IMR-90 (cell line): ENCODE measurements around the gene FRMD5. TPM values are rescaled to one million over a fixed set of nuclear protein-coding genes. Genes with fewer than 3 reads are reported as not detected.

ENCODE experiments used
- ATAC-seq: fragments of 200-7000 bp; cut with Tn5 transposase; 2 replicates; pipeline ENCODE4 v1.9.1; 2020; ENCODE audit warnings: low read depth, mild to moderate bottlenecking, moderate library complexity
- BruUV-seq: library from RNA; stranded (reverse); fragments of 400-500 nt; replicated peaks from 2 replicates; lab custom pipeline; 2021; lab: Mats Ljungman, UMichigan
- CTCF ChIA-PET: fragments of 300-600 bp; formaldehyde crosslinking; extraction: SDS; loops from one replicate; lab custom pipeline; 2021; ENCODE audit warnings: antibody characterized with exemption; lab: Yijun Ruan, JAX
- POLR2A ChIA-PET: fragments of 300-600 bp; sonication (Branson Sonifier 250); formaldehyde crosslinking; loops from one replicate; lab custom pipeline; 2022; ENCODE audit warnings: antibody characterized with exemption; ENCODE audit not compliant: unreplicated experiment; lab: Charles Lee
- DNase-seq: peaks from one replicate; pipeline ENCODE4 v3.0.0; 2013
- H2AFZ ChIP-seq: replicated peaks from 2 replicates; pipeline ENCODE3; 2013; ENCODE audit warnings: low read length, mild to moderate bottlenecking; ENCODE audit not compliant: poor library complexity
- H2AK5ac ChIP-seq: 2 replicates; pipeline ENCODE4 v1.6.1; 2013; ENCODE audit warnings: low read depth, low read length, inconsistent platforms
- H2AK9ac ChIP-seq: replicated peaks from 2 replicates; pipeline ENCODE3; 2013; ENCODE audit warnings: mild to moderate bottlenecking, low read depth, low read length, moderate library complexity; ENCODE audit not compliant: poor library complexity
- H2BK120ac ChIP-seq: 2 replicates; pipeline ENCODE4 v1.6.1; 2013; ENCODE audit warnings: low read depth, low read length, inconsistent platforms
- H2BK15ac ChIP-seq: 3 replicates; pipeline ENCODE4 v1.6.1; 2013; ENCODE audit warnings: low read depth, low read length, inconsistent platforms
- H2BK20ac ChIP-seq: 2 replicates; pipeline ENCODE4 v1.6.1; 2013; ENCODE audit warnings: low read depth, mild to moderate bottlenecking, inconsistent platforms, low read length, moderate library complexity
- H2BK5ac ChIP-seq: 2 replicates; pipeline ENCODE4 v1.6.1; 2013; ENCODE audit warnings: mild to moderate bottlenecking, low read depth, low read length, inconsistent platforms; ENCODE audit not compliant: poor library complexity, severe bottlenecking
- H3K14ac ChIP-seq: replicated peaks from 2 replicates; pipeline ENCODE4 v1.6.1; 2013; ENCODE audit warnings: low read depth, low read length, inconsistent platforms
- H3K18ac ChIP-seq: 2 replicates; pipeline ENCODE4 v1.6.1; 2013; ENCODE audit warnings: low read depth, low read length, control low read depth
- H3K23ac ChIP-seq: 2 replicates; pipeline ENCODE4 v1.6.1; 2013; ENCODE audit warnings: low read depth, low read length, inconsistent platforms
- H3K27ac ChIP-seq: 2 replicates; pipeline ENCODE4 v1.5.1; 2013; ENCODE audit warnings: mild to moderate bottlenecking, control low read depth, low read length; ENCODE audit not compliant: insufficient read depth
- H3K27me3 ChIP-seq: 2 replicates; pipeline ENCODE4 v1.6.1; 2013; ENCODE audit warnings: low read length; ENCODE audit not compliant: control insufficient read depth, insufficient read depth
- H3K36me3 ChIP-seq: 2 replicates; pipeline ENCODE4 v1.6.1; 2013; ENCODE audit warnings: low read length, mixed read lengths; ENCODE audit not compliant: control insufficient read depth, insufficient read depth
- H3K4ac ChIP-seq: 2 replicates; pipeline ENCODE4 v1.6.1; 2013; ENCODE audit warnings: low read depth, low read length, inconsistent platforms
- H3K4me1 ChIP-seq: 2 replicates; pipeline ENCODE4 v1.6.1; 2013; ENCODE audit warnings: low read length, mixed read lengths; ENCODE audit not compliant: control insufficient read depth, insufficient read depth
- H3K4me2 ChIP-seq: 2 replicates; pipeline ENCODE4 v1.6.1; 2013; ENCODE audit warnings: low read depth, mild to moderate bottlenecking, control low read depth, low read length, moderate library complexity
- H3K4me3 ChIP-seq: 2 replicates; pipeline ENCODE4 v1.5.1; 2013; ENCODE audit warnings: low read depth, mild to moderate bottlenecking, control low read depth, low read length, moderate library complexity; ENCODE audit not compliant: insufficient read depth
- H3K56ac ChIP-seq: 2 replicates; pipeline ENCODE4 v1.6.1; 2013; ENCODE audit warnings: low read length, inconsistent platforms; ENCODE audit not compliant: insufficient read depth; ENCODE audit errors: extremely low read depth
- H3K79me1 ChIP-seq, 2 experiments: 2 replicates each; pipeline ENCODE4 v1.6.1; 2013; ENCODE audit warnings: low read length in 2 of 2, inconsistent platforms in 1 of 2, low read depth in 1 of 2
- H3K9ac ChIP-seq: 2 replicates; pipeline ENCODE4 v1.6.1; 2013; ENCODE audit warnings: low read depth, low read length, control low read depth
- H3K9me1 ChIP-seq: 2 replicates; pipeline ENCODE4 v1.6.1; 2013; ENCODE audit warnings: low read length, inconsistent platforms; ENCODE audit not compliant: insufficient read depth
- H3K9me3 ChIP-seq: 2 replicates; pipeline ENCODE4 v1.6.1; 2013; ENCODE audit warnings: low read length; ENCODE audit not compliant: control insufficient read depth, insufficient read depth
- H4K20me1 ChIP-seq: 2 replicates; pipeline ENCODE4 v1.6.1; 2013; ENCODE audit warnings: low read length, inconsistent platforms; ENCODE audit not compliant: insufficient read depth
- H4K5ac ChIP-seq: 2 replicates; pipeline ENCODE4 v1.6.1; 2013; ENCODE audit warnings: mild to moderate bottlenecking, low read depth, low read length, control low read depth
- H4K8ac ChIP-seq, 2 experiments: 2 replicates each; pipeline ENCODE4 v1.6.1; 2013; ENCODE audit warnings: low read depth in 2 of 2, low read length in 2 of 2, control low read depth in 1 of 2, inconsistent platforms in 1 of 2
- H4K91ac ChIP-seq: 2 replicates; pipeline ENCODE4 v1.6.1; 2013; ENCODE audit warnings: low read depth, low read length, inconsistent platforms; ENCODE audit not compliant: insufficient read depth
- BHLHE40 ChIP-seq: fragments of 150-350 bp; IDR thresholded peaks from 2 replicates; pipeline ENCODE4 v1.6.1; 2016; ENCODE audit warnings: mild to moderate bottlenecking, low read depth, low read length
- CEBPB ChIP-seq: IDR thresholded peaks from 2 replicates; pipeline ENCODE4 v1.6.1; 2012; ENCODE audit warnings: low read depth, low read length, improper control_type of control experiment
- CHD1 ChIP-seq: IDR thresholded peaks from 2 replicates; pipeline ENCODE4 v1.6.1; 2012; ENCODE audit warnings: low read depth, low read length, improper control_type of control experiment
- FOS ChIP-seq: fragments of 150-350 bp; IDR thresholded peaks from 2 replicates; pipeline ENCODE4 v1.6.1; 2016; ENCODE audit warnings: low read depth, low read length
- MAFK ChIP-seq: IDR thresholded peaks from 2 replicates; pipeline ENCODE4 v1.6.1; 2012; ENCODE audit warnings: low read depth, low read length, improper control_type of control experiment
- MAZ ChIP-seq: IDR thresholded peaks from 2 replicates; pipeline ENCODE4 v1.6.1; 2012; ENCODE audit warnings: low read depth, mild to moderate bottlenecking, low read length, improper control_type of control experiment, moderate library complexity, borderline replicate concordance
- MXI1 ChIP-seq: IDR thresholded peaks from 2 replicates; pipeline ENCODE4 v1.6.1; 2012; ENCODE audit warnings: low read depth, mild to moderate bottlenecking, low read length, moderate library complexity, borderline replicate concordance
- NFE2L2 ChIP-seq: fragments of 150-350 bp; IDR thresholded peaks from 2 replicates; pipeline ENCODE4 v1.6.1; 2016; ENCODE audit warnings: low read depth, mild to moderate bottlenecking, low read length
- POLR2A ChIP-seq: IDR thresholded peaks from 2 replicates; pipeline ENCODE4 v1.6.1; 2012; ENCODE audit warnings: mild to moderate bottlenecking, low read depth, low read length
- RAD21 ChIP-seq: IDR thresholded peaks from 2 replicates; pipeline ENCODE4 v1.6.1; 2012; ENCODE audit warnings: low read length, improper control_type of control experiment
- RCOR1 ChIP-seq: IDR thresholded peaks from 2 replicates; pipeline ENCODE4 v1.6.1; 2012; ENCODE audit warnings: mild to moderate bottlenecking, low read length, improper control_type of control experiment; ENCODE audit not compliant: insufficient replicate concordance
- RFX5 ChIP-seq: IDR thresholded peaks from 2 replicates; pipeline ENCODE4 v1.8.0; 2012; ENCODE audit warnings: low read depth, mild to moderate bottlenecking, low read length, moderate library complexity
- WGBS, 2 experiments: methylation state at CpG; one replicate each; pipeline versions ENCODE4 v1.1.5 to v1.1.7; 2013; ENCODE audit warnings: missing lambda C conversion rate in 2 of 2; ENCODE audit not compliant: insufficient read length in 1 of 2; ENCODE audit errors: extremely low coverage in 2 of 2; 5-methylcytosine and 5-hydroxymethylcytosine counted together
- dilution Hi-C: fragments of 300-500 bp; cut with HindIII; formaldehyde crosslinking; loops from one replicate; pipeline ENCODE4 v1.14.3; 2018; ENCODE audit warnings: low sequenced_read_pairs; ENCODE audit not compliant: unreplicated experiment
- in situ Hi-C: fragments of 300-500 bp; cut with MboI; formaldehyde crosslinking; loops from 3 replicates; pipeline ENCODE4 v1.14.3; 2019; ENCODE audit warnings: low sequenced_read_pairs, inconsistent platforms, mixed read lengths
- intact Hi-C: fragments of 100-400 bp; cut with micrococcal nuclease; formaldehyde crosslinking; loops from 2 replicates; pipeline ENCODE4 v1.10.0; 2022
- polyA plus RNA-seq, 3 experiments: library from polyadenylated mRNA; depleted of rRNA; stranded (reverse); fragments of >200 nt; gene quantifications; 2 replicates each; pipeline ENCODE4 v1.2.3, GENCODE V29; 2012; ENCODE audit warnings: low replicate concordance in 1 of 3
- total RNA-seq: library from RNA; depleted of rRNA; stranded (reverse); fragments of >200 nt; gene quantifications from 2 replicates; pipeline ENCODE4 v1.2.3, GENCODE V29; 2012
- TF ChIP-seq, protein P1 (sequence below): fragments of 150-350 bp; IDR thresholded peaks from 2 replicates; pipeline ENCODE4 v1.6.1; 2016; ENCODE audit warnings: low read depth, mild to moderate bottlenecking, low read length, moderate library complexity, borderline replicate concordance
- TF ChIP-seq, protein P2 (sequence below): fragments of 150-350 bp; IDR thresholded peaks from 2 replicates; pipeline ENCODE4 v1.6.1; 2017; ENCODE audit warnings: mild to moderate bottlenecking, antibody characterized with exemption, low read length, low read depth
- TF ChIP-seq, protein P3 (sequence below): conservative IDR thresholded peaks from 2 replicates; pipeline ENCODE4 v1.5.1; 2012; ENCODE audit warnings: mild to moderate bottlenecking, low read depth, low read length, improper control_type of control experiment

FRMD5 gene
- total and polyA plus RNA-seq, 2 of the 4 experiments (the other 2 are of a cell fraction), result 4.1 to 5.4 TPM

DNA sequence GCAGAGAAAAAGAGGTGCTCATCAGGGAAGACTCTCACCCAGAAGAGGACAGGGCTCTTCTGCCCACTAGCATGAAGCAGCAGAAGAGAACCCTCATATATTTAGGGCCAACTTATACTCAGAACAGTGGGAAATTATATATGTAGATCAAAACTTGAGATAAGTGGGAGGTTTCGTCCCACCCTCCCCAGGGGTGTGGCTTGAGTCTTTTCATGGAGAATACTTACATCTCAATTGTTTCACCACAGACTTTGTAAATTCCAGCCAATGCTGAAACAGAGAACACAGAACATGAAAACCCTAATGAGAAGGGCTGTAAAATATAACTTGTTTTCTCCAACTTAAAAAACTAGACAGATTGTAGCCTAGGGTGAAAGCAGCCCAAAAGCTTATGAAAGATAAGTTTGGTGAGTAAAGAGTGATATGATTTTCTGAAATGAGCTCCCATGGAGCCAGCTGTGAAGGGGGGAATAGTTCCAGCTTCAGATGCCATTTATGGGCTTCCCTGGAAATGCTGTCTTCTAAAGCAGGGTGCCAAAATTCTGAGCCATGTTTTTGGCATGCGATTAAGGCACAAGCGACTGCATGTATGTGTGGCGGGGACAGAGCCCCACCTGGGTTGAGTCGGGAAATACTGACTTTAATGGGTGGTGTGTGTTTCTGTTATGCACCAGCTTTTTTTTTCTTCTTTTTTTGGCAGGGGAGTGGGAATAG lies 275.4 kb downstream of the FRMD5 start:
- Histone ChIP-seq H3K4ac (no peak overlapping the region), H4K8ac (no peak overlapping the region), H4K91ac (no peak overlapping the region), H2AK5ac (no peak overlapping the region; the same call in 1 of the 2 replicates), H2AFZ (no peak overlapping the region), H3K27me3 (no peaks in the 10 kb centered on the region), H3K36me3 (no peaks in the 10 kb centered on the region), H2AK9ac (no peak overlapping the region), H3K9ac (no peak overlapping the region), H3K4me2 (no peak overlapping the region), H3K4me1 (peaks cover 19% of the 10 kb centered on the region), H3K9me3 (no peaks in the 10 kb centered on the region), H3K18ac (no peak overlapping the region), H3K4me3 (no peak overlapping the region), H3K56ac (no peak overlapping the region), H2BK20ac (no peak overlapping the region), H3K9me1 (peaks cover 8% of the 10 kb centered on the region), H3K14ac (no peak overlapping the region), H3K27ac (no peak overlapping the region), H4K20me1 (no peaks in the 10 kb centered on the region), H2BK15ac (no peak overlapping the region), H4K5ac (no peak overlapping the region), H2BK5ac (no peak overlapping the region), H2BK120ac (no peak overlapping the region), H3K79me1 (no peaks in the 10 kb centered on the region), H3K23ac (no peak overlapping the region)
- no peak for TF ChIP-seq RCOR1
- TF ChIP-seq NFE2L2, result no peak
- no peak for TF ChIP-seq MAZ
- TF ChIP-seq, protein P1, sequence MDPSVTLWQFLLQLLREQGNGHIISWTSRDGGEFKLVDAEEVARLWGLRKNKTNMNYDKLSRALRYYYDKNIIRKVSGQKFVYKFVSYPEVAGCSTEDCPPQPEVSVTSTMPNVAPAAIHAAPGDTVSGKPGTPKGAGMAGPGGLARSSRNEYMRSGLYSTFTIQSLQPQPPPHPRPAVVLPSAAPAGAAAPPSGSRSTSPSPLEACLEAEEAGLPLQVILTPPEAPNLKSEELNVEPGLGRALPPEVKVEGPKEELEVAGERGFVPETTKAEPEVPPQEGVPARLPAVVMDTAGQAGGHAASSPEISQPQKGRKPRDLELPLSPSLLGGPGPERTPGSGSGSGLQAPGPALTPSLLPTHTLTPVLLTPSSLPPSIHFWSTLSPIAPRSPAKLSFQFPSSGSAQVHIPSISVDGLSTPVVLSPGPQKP, result no peak
- TF ChIP-seq CHD1, result no peak
- no peak for TF ChIP-seq POLR2A
- TF ChIP-seq MXI1, result no peak
- TF ChIP-seq, protein P2, sequence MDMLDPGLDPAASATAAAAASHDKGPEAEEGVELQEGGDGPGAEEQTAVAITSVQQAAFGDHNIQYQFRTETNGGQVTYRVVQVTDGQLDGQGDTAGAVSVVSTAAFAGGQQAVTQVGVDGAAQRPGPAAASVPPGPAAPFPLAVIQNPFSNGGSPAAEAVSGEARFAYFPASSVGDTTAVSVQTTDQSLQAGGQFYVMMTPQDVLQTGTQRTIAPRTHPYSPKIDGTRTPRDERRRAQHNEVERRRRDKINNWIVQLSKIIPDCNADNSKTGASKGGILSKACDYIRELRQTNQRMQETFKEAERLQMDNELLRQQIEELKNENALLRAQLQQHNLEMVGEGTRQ, result no peak
- TF ChIP-seq BHLHE40, result no peak
- TF ChIP-seq, protein P3, sequence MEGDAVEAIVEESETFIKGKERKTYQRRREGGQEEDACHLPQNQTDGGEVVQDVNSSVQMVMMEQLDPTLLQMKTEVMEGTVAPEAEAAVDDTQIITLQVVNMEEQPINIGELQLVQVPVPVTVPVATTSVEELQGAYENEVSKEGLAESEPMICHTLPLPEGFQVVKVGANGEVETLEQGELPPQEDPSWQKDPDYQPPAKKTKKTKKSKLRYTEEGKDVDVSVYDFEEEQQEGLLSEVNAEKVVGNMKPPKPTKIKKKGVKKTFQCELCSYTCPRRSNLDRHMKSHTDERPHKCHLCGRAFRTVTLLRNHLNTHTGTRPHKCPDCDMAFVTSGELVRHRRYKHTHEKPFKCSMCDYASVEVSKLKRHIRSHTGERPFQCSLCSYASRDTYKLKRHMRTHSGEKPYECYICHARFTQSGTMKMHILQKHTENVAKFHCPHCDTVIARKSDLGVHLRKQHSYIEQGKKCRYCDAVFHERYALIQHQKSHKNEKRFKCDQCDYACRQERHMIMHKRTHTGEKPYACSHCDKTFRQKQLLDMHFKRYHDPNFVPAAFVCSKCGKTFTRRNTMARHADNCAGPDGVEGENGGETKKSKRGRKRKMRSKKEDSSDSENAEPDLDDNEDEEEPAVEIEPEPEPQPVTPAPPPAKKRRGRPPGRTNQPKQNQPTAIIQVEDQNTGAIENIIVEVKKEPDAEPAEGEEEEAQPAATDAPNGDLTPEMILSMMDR, result no peak
- TF ChIP-seq RAD21, result no peak
- no peak for TF ChIP-seq RFX5
- no peak for TF ChIP-seq FOS
- no peak for TF ChIP-seq CEBPB
- no peak for TF ChIP-seq MAFK
- ATAC-seq (no peak), DNase-seq (no peak)
- WGBS, 2 experiments, result 64% methylated on average over 3 of the region's 5 CpGs; no CpG with 5 or more reads in 1 of the 2 experiments
- dilution Hi-C loops (no loop called here), intact Hi-C loops (no loop called here), in situ Hi-C loops (loop anchor here (25.0 kb wide), 1 partner anchor 143 kb away; no protein-coding TSS in a partner anchor)
- no TSS peak for BruUV-seq
- CTCF ChIA-PET, result no interaction called here
- POLR2A ChIA-PET, result no interaction called here
